Measurements from ENCODE around the gene OR5T2.
"Not testable (repeated sequence)": the region's sequence is repeated elsewhere in the genome, so short reads cannot be mapped to it uniquely, and the experiment has no call there.

The OR5T2 gene

DNA sequence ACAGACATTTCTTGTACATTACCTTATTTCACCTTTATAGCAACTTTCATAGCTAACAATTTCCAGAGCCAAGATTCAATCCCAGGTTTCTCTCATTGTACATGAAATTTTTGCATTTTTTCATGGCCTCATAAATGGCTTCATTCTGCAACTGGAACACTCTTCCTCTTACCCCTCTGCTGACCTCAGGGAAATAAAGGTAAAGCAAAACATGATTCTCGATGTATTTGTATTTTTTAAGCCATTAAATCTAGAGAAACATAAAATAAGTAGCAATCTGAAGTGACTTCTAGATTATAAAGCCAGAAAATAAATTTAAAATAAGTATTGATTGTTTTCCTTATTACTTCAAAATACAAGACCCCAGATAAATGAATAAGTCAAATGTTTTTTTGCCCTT is at the start of gene OR5T2:
TSS of gene OR5T2 (minus strand) at position 101 of the 400 bp plus-strand sequence. CDS start 1,193 bp downstream, outside the sequence.
- no peak for DNase-seq

DNA sequence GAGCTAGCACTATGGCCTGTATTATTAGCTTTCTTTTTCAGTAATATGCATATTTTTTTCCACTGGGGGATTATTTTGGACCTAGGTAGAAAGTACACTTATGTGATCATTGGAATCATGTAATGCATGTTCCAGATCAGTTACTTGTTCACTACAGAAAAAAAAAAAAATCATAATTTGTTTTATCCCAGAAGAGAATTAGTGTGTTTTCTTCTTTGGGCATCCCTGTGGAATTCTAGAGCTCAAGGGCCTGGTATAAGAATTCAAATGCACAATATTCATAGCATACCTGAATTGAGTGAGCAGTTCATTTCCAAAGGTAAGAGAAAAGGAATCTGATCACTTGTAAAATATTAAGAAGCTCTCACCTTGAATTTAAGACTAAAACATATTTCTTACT is 39.8 kb upstream of the OR5T2 start, which contains the start of gene OR5T1:
TSS of gene OR5T1 (plus strand) at position 301 of the 400 bp plus-strand sequence. CDS start 1,485 bp downstream, outside the sequence.
- no peak for DNase-seq

- no peak for DNase-seq
These were observed 37.0 kb upstream of the OR5T2 start for GRCh38 chr11:56271092-56271491.

- no peak for DNase-seq
These were observed 17.9 kb upstream of the OR5T2 start, which contains the start of gene OR5T3 for GRCh38 chr11:56251954-56252353. Gene OR5T3 (plus strand): TSS chr11:56252254. CDS start chr11:56252254, 0 bp downstream.

DNA sequence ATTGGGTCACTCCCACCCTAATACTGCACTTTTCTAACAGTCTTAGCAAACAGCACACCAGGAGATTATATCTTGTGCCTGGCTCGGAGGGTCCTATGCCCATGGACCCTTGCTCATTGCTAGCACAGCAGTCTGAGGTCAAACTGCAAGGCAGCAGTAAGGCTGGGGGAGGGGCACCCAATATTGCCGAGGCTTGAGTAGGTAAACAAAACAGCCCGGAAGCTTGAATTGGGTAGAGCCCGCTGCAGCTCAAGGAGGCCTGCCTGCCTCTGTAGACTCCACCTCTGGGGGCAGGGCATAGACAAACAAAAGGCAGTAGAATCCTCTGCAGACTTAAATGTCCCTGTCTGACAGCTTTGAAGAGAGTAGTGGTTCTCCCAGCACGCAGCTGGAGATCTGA is 14.3 kb downstream of the OR5T2 start:
- not testable (repeated sequence) for DNase-seq

GRCh38 chr11:56214537-56214936 is 19.5 kb downstream of the OR5T2 start:
- no peak for DNase-seq

DNA sequence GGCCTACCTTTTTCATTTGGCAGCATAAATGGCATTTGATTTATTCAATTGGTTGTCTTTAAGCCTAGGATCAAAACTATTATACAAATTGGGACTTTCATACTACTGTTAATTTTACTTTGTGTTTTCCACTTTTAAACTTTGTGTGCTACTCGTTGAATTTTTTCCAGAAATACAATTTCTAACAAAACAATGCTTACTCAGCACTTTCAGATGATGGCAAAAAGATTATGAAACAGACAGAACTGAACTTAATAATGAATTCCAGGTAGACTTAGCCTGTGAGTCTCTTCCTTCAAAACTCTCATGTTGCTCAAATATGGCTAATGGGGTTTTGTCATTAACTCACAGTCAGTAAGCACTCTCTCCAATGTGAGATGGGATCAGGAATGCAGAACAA is 26.3 kb downstream of the OR5T2 start:
- DNase-seq: no peak

GRCh38 chr11:56197367-56197766 is 36.7 kb downstream of the OR5T2 start:
- DNase-seq: no peak

DNA sequence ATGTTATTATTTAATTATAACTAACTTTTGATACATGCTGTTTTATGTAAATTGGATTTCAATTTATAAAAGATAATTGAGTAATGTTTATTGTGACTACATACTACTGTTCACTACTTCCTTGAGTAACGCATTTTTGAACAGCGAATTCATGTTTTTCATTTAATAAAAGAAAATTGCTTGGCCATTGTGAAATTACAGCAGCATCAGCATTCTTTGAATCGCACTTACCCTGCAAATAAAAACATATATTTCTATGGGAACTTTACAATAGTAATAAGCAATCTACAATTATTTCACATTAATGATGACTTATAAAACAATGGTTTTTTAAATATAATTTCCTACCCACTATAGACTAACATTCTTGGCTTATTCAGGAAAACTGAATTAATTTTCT is 37.4 kb downstream of the OR5T2 start:
- DNase-seq: no peak

GRCh38 chr11:56188602-56189001 is 45.5 kb downstream of the OR5T2 start:
- DNase-seq: no peak

- DNase-seq: no peak
These were observed 50.6 kb downstream of the OR5T2 start for GRCh38 chr11:56183459-56183858.
